Left lobe of liver (tissue), 1 donor: ENCODE measurements around the gene GLYATL3. TPM values are rescaled to one million over a fixed set of nuclear protein-coding genes. Genes with fewer than 3 reads are reported as not detected.

Source experiments
- total RNA-seq: library from RNA; stranded (reverse); gene quantifications from one replicate; pipeline ENCODE4 v1.2.1, GENCODE V29; 2021
- donor health status: DM: no; HTN: yes; CAD: no.

GLYATL3 gene
- total RNA-seq, 1 donor from 2014 or later: not detected

Other genes with a start within 250 kb of the GLYATL3 start
- gene MMUT, start 36.7 kb upstream of the GLYATL3 start, total RNA-seq: 64.0 TPM
- gene CENPQ, start 36.6 kb upstream of the GLYATL3 start, total RNA-seq: 0.98 TPM
- 0.48 TPM for gene C6orf141, start 50.7 kb downstream of the GLYATL3 start, total RNA-seq
- gene RHAG, start 136.9 kb downstream of the GLYATL3 start, total RNA-seq: 0.38 TPM
- gene CRISP2, start 213.6 kb downstream of the GLYATL3 start, total RNA-seq: not detected
- gene CRISP3, start 244.5 kb downstream of the GLYATL3 start, total RNA-seq: 0.13 TPM